IPS-15b (cell line): Measurements from ENCODE around the gene HSPBAP1.

Experiments
- H3K27me3 ChIP-seq: one replicate; pipeline ENCODE4 v1.6.1; 2013; ENCODE audit warnings: low read length; ENCODE audit not compliant: control insufficient read depth, insufficient read depth
- H3K36me3 ChIP-seq: one replicate; pipeline ENCODE4 v1.6.1; 2013; ENCODE audit warnings: low read length; ENCODE audit not compliant: control insufficient read depth, insufficient read depth
- H3K4me1 ChIP-seq: one replicate; pipeline ENCODE4 v1.6.1; 2013; ENCODE audit warnings: mild to moderate bottlenecking, low read length; ENCODE audit not compliant: control insufficient read depth, insufficient read depth
- H3K4me3 ChIP-seq: one replicate; pipeline ENCODE4 v1.5.1; 2013; ENCODE audit warnings: low read depth, low read length
- H3K9ac ChIP-seq: one replicate; pipeline ENCODE4 v1.6.1; 2013; ENCODE audit warnings: low read depth, mild to moderate bottlenecking, low read length
- H3K9me3 ChIP-seq: one replicate; pipeline ENCODE4 v1.6.1; 2013; ENCODE audit warnings: mild to moderate bottlenecking, low read length; ENCODE audit not compliant: control insufficient read depth, insufficient read depth

The HSPBAP1 gene, protein sequence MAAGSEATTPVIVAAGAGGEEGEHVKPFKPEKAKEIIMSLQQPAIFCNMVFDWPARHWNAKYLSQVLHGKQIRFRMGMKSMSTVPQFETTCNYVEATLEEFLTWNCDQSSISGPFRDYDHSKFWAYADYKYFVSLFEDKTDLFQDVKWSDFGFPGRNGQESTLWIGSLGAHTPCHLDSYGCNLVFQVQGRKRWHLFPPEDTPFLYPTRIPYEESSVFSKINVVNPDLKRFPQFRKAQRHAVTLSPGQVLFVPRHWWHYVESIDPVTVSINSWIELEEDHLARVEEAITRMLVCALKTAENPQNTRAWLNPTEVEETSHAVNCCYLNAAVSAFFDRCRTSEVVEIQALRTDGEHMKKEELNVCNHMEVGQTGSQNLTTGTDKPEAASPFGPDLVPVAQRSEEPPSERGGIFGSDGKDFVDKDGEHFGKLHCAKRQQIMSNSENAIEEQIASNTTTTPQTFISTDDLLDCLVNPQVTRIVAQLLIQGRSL

DNA sequence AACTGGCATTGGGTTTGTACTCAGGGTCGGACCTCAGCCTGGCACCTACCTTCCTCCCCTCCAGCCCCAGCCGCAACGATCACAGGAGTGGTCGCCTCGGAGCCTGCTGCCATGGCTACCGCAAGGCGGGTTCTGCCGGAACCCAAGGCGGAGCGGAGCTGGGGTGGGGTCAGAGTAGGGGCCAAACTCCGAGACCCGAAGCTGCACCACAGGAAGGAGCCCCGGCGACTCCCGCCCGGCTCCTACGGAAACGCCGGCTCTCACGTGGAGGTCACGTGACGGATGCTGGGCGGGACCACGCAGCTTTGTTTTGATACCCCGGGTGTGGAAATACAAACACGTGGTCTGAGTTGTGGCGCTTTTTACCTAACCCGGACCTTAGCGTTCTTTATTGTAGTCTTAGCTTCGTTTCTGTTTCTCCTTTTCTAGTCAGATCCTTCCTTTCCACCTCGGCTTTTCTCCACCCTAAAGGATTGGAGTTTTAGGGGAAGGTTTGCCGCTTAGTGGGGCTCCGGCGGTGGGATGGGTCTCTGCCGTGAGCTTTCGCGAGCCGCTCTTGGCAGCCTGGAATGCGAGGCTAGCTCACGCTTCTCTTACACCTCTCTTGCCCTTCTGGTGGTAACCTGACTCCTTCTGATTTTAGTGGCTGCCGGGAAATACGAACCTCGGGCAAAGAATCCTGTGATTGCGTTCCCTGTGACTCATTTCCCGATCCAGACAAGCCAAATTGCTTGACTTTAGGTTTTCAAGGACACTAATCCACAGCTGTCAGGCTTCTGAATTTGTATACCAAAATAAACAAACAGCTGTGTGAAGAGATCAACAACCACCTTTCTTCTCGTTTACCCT lies at the start of gene HSPBAP1:
HSPBAP1 (minus strand) TSS at position 264 of the 849 bp plus-strand sequence; CDS start at position 113, 151 bp downstream.
- Histone ChIP-seq H3K27me3 (peaks cover 23% of the 10 kb centered on the region), H3K4me1 (no peaks in the 10 kb centered on the region), H3K4me3 (peak within 1 kb of the TSS; percentile 82), H3K9me3 (no peaks in the 10 kb centered on the region), H3K36me3 (no peaks in the 10 kb centered on the region), H3K9ac (peak within 1 kb of the TSS; percentile 55)

- no peaks in the 10 kb centered on the region for H3K36me3 ChIP-seq
- no peak overlapping the region for H3K9ac ChIP-seq
- no peaks in the 10 kb centered on the region for H3K27me3 ChIP-seq
- no peaks in the 10 kb centered on the region for H3K4me1 ChIP-seq
- H3K4me3 ChIP-seq = no peak overlapping the region
- H3K9me3 ChIP-seq = no peaks in the 10 kb centered on the region
These were observed 42.0 kb upstream of the HSPBAP1 start for GRCh38 chr3:122835590-122835989.

DNA sequence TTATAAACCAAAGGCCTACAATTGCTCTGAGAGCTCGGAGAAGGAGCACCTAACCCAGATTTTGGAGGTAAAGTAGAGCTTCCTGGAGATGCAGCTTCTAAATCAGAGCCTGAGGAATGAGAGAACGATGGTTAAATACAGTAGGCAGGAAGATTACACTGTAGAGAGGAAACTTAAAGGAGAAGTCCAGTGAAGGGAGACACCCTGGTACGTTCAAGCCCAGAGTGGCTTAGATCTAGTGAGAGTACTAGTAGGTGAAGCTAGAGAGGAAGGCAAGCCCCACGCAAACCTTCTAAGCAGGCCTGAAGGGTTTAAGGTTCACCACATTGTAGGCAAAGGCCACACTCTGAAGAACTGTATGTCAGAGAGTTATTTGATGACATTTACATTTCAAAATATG lies 34.6 kb upstream of the HSPBAP1 start:
- H3K9ac ChIP-seq = no peak overlapping the region
- no peaks in the 10 kb centered on the region for H3K4me1 ChIP-seq
- H3K9me3 ChIP-seq = no peaks in the 10 kb centered on the region
- no peaks in the 10 kb centered on the region for H3K36me3 ChIP-seq
- H3K27me3 ChIP-seq = no peaks in the 10 kb centered on the region
- H3K4me3 ChIP-seq = no peak overlapping the region

GRCh38 chr3:122826278-122826677 lies 32.6 kb upstream of the HSPBAP1 start:
- Histone ChIP-seq H3K27me3 (no peaks in the 10 kb centered on the region), H3K9ac (no peak overlapping the region), H3K4me1 (no peaks in the 10 kb centered on the region), H3K4me3 (no peak overlapping the region), H3K9me3 (no peaks in the 10 kb centered on the region), H3K36me3 (no peaks in the 10 kb centered on the region)

GRCh38 chr3:122825460-122825859 lies 31.8 kb upstream of the HSPBAP1 start:
- Histone ChIP-seq H3K9ac (no peak overlapping the region), H3K9me3 (no peaks in the 10 kb centered on the region), H3K27me3 (no peaks in the 10 kb centered on the region), H3K4me3 (no peak overlapping the region), H3K4me1 (no peaks in the 10 kb centered on the region), H3K36me3 (no peaks in the 10 kb centered on the region)

DNA sequence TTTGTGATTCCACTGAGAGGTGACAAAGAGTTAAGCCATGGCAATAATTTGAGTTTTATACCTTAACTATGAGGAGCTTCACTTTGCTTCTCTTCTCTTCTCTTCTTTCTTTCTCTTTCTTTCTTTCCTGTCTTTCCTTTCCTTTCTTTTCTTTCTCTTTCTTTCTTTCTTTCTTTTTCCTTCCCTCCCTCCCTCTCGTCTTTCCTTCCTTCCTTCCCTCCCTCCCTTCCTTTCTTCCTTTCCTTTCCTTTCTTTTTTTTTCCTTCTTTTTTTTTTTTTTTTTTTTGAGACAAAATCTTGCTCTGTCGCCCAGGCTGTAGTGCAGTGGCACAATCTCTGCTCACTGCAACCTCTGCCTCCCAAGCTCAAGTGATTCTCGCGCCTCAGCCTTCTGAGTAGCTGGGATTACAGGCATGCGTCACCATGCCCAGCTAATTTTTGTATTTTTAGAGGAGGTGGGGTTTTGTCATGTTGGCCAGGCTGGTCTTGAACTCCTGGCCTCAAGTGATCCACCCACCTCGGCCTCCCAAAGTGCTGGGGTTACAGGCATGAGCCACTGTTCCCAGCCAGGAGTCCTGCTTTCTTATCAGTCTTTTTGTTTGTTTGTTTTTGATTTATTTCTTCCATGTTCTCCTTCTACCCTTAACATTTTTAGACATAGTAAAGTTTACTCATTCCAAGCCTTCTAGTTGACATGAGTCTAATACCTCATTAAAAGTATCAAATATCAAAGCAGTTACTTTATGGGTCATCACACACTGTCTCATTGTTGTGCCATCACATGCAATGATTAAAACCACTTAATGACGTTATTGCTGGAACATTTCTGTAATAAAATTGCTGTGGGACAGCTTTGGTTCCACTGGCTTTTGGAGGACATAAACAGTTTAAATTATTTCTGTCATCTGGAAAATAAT lies 31.1 kb upstream of the HSPBAP1 start:
- no peak overlapping the region for H3K4me3 ChIP-seq
- H3K36me3 ChIP-seq = no peaks in the 10 kb centered on the region
- H3K27me3 ChIP-seq = no peaks in the 10 kb centered on the region
- H3K9ac ChIP-seq = no peak overlapping the region
- H3K9me3 ChIP-seq = no peaks in the 10 kb centered on the region
- H3K4me1 ChIP-seq = no peaks in the 10 kb centered on the region

GRCh38 chr3:122816587-122816986 lies 23.0 kb upstream of the HSPBAP1 start:
- H3K4me1 ChIP-seq = no peaks in the 10 kb centered on the region
- H3K4me3 ChIP-seq = no peak overlapping the region
- H3K9ac ChIP-seq = no peak overlapping the region
- H3K27me3 ChIP-seq = no peaks in the 10 kb centered on the region
- no peaks in the 10 kb centered on the region for H3K9me3 ChIP-seq
- no peaks in the 10 kb centered on the region for H3K36me3 ChIP-seq

GRCh38 chr3:122810734-122811133 lies 17.1 kb upstream of the HSPBAP1 start:
- H3K9me3 ChIP-seq = no peaks in the 10 kb centered on the region
- H3K36me3 ChIP-seq = no peaks in the 10 kb centered on the region
- no peaks in the 10 kb centered on the region for H3K4me1 ChIP-seq
- no peak overlapping the region for H3K9ac ChIP-seq
- no peak overlapping the region for H3K4me3 ChIP-seq
- H3K27me3 ChIP-seq = no peaks in the 10 kb centered on the region

GRCh38 chr3:122803977-122804376 lies 10.3 kb upstream of the HSPBAP1 start:
- no peak overlapping the region for H3K4me3 ChIP-seq
- H3K9ac ChIP-seq = no peak overlapping the region
- no peaks in the 10 kb centered on the region for H3K4me1 ChIP-seq
- H3K9me3 ChIP-seq = no peaks in the 10 kb centered on the region
- no peaks in the 10 kb centered on the region for H3K27me3 ChIP-seq
- no peaks in the 10 kb centered on the region for H3K36me3 ChIP-seq

GRCh38 chr3:122802323-122802722 lies 8.7 kb upstream of the HSPBAP1 start:
- Histone ChIP-seq H3K9me3 (no peaks in the 10 kb centered on the region), H3K36me3 (no peaks in the 10 kb centered on the region), H3K4me3 (no peak overlapping the region), H3K27me3 (peaks cover under 1% of the 10 kb centered on the region), H3K4me1 (no peaks in the 10 kb centered on the region), H3K9ac (no peak overlapping the region)

- Histone ChIP-seq H3K9ac (no peak overlapping the region), H3K4me3 (no peak overlapping the region), H3K36me3 (no peaks in the 10 kb centered on the region), H3K27me3 (peaks cover 16% of the 10 kb centered on the region), H3K9me3 (no peaks in the 10 kb centered on the region), H3K4me1 (no peaks in the 10 kb centered on the region)
These were observed 7.1 kb upstream of the HSPBAP1 start for GRCh38 chr3:122800706-122801237.
